HEK293T (cell line): Measurements from ENCODE around the gene S100A11.

ENCODE experiments used
- CTCF ChIA-PET: fragments of 350-600 bp; formaldehyde crosslinking; extraction: SDS; loops from one replicate; lab custom pipeline; 2021; ENCODE audit warnings: antibody characterized with exemption, inconsistent platforms; lab: Yijun Ruan, JAX
- POLR2A ChIA-PET: fragments of 350-600 bp; formaldehyde crosslinking; extraction: SDS; loops from one replicate; lab custom pipeline; 2020; ENCODE audit warnings: antibody characterized with exemption, inconsistent platforms; lab: Yijun Ruan, JAX
- DNase-seq: peaks from one replicate; pipeline ENCODE4 v3.0.0; 2012; ENCODE audit warnings: mixed read lengths; ENCODE audit errors: extremely low spot score
- ARNT ChIP-seq: fragments of 450-650 bp; IDR thresholded peaks from 2 replicates; pipeline ENCODE4 v1.6.1; 2017; ENCODE audit warnings: mild to moderate bottlenecking
- BHLHE40 ChIP-seq: fragments of 450-650 bp; IDR thresholded peaks from 2 replicates; pipeline ENCODE4 v1.6.1; 2016; ENCODE audit warnings: mild to moderate bottlenecking, moderate library complexity, borderline replicate concordance
- CTBP1 ChIP-seq: fragments of 450-650 bp; IDR thresholded peaks from 2 replicates; pipeline ENCODE4 v1.6.1; 2016; ENCODE audit warnings: borderline replicate concordance
- ELF4 ChIP-seq: fragments of 450-650 bp; IDR thresholded peaks from 2 replicates; pipeline ENCODE4 v1.6.1; 2017; ENCODE audit warnings: antibody characterized with exemption
- FOXA1 ChIP-seq: fragments of 450-650 bp; IDR thresholded peaks from 2 replicates; pipeline ENCODE4 v1.6.1; 2016; ENCODE audit warnings: mild to moderate bottlenecking
- FOXK2 ChIP-seq: fragments of 450-650 bp; IDR thresholded peaks from 2 replicates; pipeline ENCODE4 v1.6.1; 2016; ENCODE audit warnings: mild to moderate bottlenecking
- FOXM1 ChIP-seq: fragments of 450-650 bp; IDR thresholded peaks from 2 replicates; pipeline ENCODE4 v1.6.1; 2017; ENCODE audit warnings: mild to moderate bottlenecking, borderline replicate concordance
- HDGF ChIP-seq: fragments of 450-650 bp; IDR thresholded peaks from 2 replicates; pipeline ENCODE4 v1.6.1; 2017; ENCODE audit warnings: antibody characterized with exemption, borderline replicate concordance
- L3MBTL2 ChIP-seq: fragments of 450-650 bp; conservative IDR thresholded peaks from 2 replicates; pipeline ENCODE4 v1.6.1; 2016; ENCODE audit warnings: mild to moderate bottlenecking
- LEF1 ChIP-seq: fragments of 450-650 bp; IDR thresholded peaks from 2 replicates; pipeline ENCODE4 v1.6.1; 2017; ENCODE audit warnings: mild to moderate bottlenecking, borderline replicate concordance
- NFRKB ChIP-seq: fragments of 450-650 bp; IDR thresholded peaks from 2 replicates; pipeline ENCODE4 v1.6.1; 2016; ENCODE audit warnings: mild to moderate bottlenecking, moderate library complexity
- SP1 ChIP-seq: fragments of 450-650 bp; IDR thresholded peaks from 2 replicates; pipeline ENCODE4 v1.6.1; 2017
- SUZ12 ChIP-seq: fragments of 450-650 bp; IDR thresholded peaks from 2 replicates; pipeline ENCODE4 v1.6.1; 2016; ENCODE audit warnings: mild to moderate bottlenecking
- TARDBP ChIP-seq: fragments of 450-650 bp; IDR thresholded peaks from 2 replicates; pipeline ENCODE4 v1.6.1; 2016
- ZNF384 ChIP-seq: fragments of 450-650 bp; IDR thresholded peaks from 2 replicates; pipeline ENCODE4 v1.6.1; 2016
- TF ChIP-seq, protein P1 (sequence below): fragments of 450-650 bp; IDR thresholded peaks from 2 replicates; pipeline ENCODE4 v1.6.1; 2016

Gene S100A11

DNA sequence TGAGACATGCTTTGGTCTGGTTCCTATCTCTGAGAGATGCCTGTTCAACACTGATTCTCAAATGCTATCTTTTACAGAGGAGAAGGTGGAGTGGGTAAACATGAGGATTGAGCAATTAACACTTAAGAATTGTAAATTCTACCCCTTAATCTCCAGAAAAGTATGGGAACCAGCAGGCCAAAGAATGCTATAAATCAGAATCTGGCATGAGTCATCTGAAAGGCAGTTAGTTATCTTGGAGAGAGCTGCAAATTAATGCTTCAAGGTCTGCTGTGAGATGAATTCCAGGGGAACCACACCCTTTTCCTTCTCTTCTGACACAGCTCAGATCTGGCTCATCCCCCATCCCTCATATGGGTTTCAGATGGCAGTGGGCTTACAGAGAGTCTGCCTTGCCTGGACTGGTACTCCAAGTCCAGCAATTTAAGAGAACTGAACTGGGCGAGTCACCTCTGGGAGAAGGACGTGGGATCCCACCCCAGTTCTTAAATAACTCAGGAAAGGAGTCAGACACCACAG lies 48.3 kb downstream of the S100A11 start:
- POLR2A ChIA-PET = interaction anchor here (0.9 to 6.4 kb wide), 5 partner anchors 12 to 48 kb away, joined by 3 to 45 read pairs (median 4); partner anchors contain the start of gene S100A11
- CTCF ChIA-PET = interaction anchor here (0.9 to 4.1 kb wide), 7 partner anchors 8 to 30 kb away, joined by 3 to 32 read pairs (median 7); no protein-coding TSS in a partner anchor
- TF ChIP-seq SP1 = no peak
- TF ChIP-seq, protein P1, sequence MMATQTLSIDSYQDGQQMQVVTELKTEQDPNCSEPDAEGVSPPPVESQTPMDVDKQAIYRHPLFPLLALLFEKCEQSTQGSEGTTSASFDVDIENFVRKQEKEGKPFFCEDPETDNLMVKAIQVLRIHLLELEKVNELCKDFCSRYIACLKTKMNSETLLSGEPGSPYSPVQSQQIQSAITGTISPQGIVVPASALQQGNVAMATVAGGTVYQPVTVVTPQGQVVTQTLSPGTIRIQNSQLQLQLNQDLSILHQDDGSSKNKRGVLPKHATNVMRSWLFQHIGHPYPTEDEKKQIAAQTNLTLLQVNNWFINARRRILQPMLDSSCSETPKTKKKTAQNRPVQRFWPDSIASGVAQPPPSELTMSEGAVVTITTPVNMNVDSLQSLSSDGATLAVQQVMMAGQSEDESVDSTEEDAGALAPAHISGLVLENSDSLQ = peak; percentile 85
- peak; percentile 10; the same call in 1 of the 2 replicates for TF ChIP-seq CTBP1
- DNase-seq = no peak

DNA sequence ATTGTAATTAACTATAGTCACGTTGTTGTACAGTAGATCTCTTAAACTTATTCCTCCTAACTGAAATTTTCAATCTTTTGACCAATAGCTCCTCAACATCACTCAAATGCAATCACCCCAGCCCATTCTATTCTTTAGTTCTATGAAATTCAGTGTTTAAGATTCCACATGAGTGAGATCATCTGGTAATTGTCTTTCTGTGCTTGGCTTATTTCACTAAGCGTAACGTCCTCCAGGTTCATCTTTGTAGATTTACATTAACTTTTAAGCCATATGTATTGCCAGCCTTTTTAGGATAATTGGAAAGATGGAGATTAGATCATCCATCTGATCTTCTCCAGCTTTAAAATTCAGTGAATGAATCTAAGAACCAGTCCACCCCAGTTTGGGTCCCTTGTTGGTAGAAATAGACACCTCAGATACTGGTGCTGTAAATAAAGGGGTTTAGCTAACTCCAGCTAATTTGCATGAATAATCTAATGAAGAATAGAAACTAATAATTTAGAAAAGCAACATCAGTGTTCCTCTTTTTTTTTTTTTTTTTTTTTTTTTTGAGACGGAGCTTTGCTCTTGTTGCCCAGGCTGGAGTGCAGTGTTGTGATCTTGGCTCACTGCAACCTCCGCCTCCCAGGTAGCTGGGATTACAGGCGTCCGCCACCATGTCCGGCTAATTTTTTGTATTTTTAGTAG lies 50.2 kb downstream of the S100A11 start:
- ChIA-PET POLR2A (interaction anchor here (4.7 kb wide), 1 partner anchor 10 kb away, joined by 24 read pairs; no protein-coding TSS in a partner anchor), CTCF (interaction anchor here (0.6 to 1.9 kb wide), 3 partner anchors 18 to 952 kb away, joined by 3 to 8 read pairs (median 4); no protein-coding TSS in a partner anchor)
- no peak for DNase-seq

DNA sequence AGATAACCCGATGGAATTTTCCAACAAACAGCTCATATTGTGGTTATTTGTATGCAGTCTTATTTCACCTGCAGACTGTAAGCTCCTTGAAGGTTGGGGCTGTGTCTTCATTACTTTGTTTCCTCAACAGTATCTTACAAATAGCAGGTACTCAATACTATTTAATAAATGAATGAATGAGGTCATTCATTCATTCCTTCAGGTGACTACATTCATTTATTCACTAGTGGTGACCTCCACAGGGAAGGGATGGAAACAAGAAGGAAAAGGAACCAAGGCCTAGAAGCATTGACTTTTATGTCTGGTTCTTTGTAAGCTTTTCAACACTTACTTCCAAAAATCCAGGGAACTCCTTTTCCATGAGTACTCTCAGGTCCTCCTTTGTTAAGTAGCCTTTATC lies 51.0 kb downstream of the S100A11 start:
- ChIA-PET POLR2A (interaction anchor here (4.7 kb wide), 1 partner anchor 9 kb away, joined by 24 read pairs; no protein-coding TSS in a partner anchor), CTCF (interaction anchor here (0.7 to 1.9 kb wide), 3 partner anchors 18 to 446 kb away, joined by 3 to 8 read pairs (median 4); partner anchors contain the start of gene TUFT1)
- no peak for DNase-seq
- TF ChIP-seq SP1 (no peak), ZNF384 (no peak), L3MBTL2 (no peak), FOXA1 (no peak), ELF4 (no peak), BHLHE40 (no peak), CTBP1 (no peak), TARDBP (no peak), NFRKB (no peak), FOXM1 (no peak), ARNT (no peak)
- TF ChIP-seq, protein P1 = no peak

More for the DNA sequence above, 50.2 kb downstream of the S100A11 start:
- TF ChIP-seq L3MBTL2 (no peak), ARNT (no peak), HDGF (no peak), NFRKB (no peak), SP1 (no peak), SUZ12 (no peak), ELF4 (no peak), FOXK2 (no peak), FOXM1 (no peak)
- TF ChIP-seq, protein P1 = no peak

DNA sequence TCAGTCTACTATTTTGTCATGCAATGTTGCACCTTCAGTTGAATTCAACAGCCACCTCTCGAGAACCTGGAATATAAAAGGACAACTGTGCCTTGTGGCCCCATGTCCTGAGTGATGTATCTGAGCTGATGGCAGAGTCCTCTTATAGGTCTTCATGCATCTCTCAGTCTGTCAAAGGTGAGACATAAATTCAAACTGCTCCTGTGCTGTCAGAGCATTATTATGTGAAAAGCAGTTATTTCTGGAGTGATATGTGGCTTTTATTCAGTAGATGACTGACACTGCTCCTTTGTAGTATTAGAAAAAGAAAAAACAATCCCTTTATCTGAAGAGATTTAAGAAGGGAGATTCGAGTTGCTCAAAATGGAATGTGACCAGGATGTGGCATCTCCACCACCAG lies 51.5 kb downstream of the S100A11 start:
- DNase-seq = no peak
- CTCF ChIA-PET = interaction anchor here (0.7 to 1.9 kb wide), 2 partner anchors 17 to 445 kb away, joined by 3 to 8 read pairs; partner anchors contain the start of gene TUFT1
- TF ChIP-seq CTBP1 (no peak), TARDBP (no peak), FOXM1 (no peak), LEF1 (no peak), FOXK2 (no peak), ZNF384 (no peak), FOXA1 (no peak), L3MBTL2 (no peak), SP1 (no peak), HDGF (no peak), NFRKB (no peak), SUZ12 (no peak), BHLHE40 (no peak), ELF4 (no peak)
- TF ChIP-seq, protein P1 = no peak
- POLR2A ChIA-PET = no interaction called here

DNA sequence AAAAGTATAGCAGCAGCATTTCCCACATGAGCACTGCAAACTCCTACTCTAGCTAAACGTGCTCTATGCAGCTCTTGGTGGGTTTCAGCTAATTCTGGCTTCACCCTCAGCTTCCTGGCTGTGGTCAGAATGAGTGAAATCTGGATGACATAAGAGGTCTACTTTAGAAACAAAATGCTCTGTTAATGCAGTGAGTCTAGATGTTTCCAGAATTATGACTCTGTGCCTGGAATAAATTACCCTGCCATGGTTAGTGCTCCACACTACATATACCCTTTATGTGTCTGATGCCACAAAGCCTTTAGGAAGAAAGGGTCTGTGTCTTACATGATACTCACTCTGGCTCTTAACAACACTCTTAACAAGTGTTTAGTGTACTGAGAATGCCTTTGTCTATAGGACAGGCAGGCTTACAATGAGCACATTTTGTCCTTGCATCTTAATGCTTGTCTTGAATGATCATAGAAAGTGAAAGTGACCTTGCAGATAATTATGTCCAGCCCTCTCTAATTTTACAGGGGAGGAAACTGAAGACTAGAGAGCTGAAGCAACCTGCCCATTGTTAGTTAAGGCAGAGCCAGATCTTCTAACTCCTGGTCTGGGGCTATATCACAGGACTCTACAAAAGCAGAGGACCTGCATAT lies 52.4 kb downstream of the S100A11 start:
- TF ChIP-seq SUZ12 (no peak), NFRKB (no peak), BHLHE40 (no peak)
- DNase-seq = no peak
- CTCF ChIA-PET = no interaction called here
- POLR2A ChIA-PET = no interaction called here
